Measurements from ENCODE around the gene EPPIN. TPM values are rescaled to one million over a fixed set of nuclear protein-coding genes. Genes with fewer than 3 reads are reported as not detected.

EPPIN gene
- total RNA-seq, 1 experiment from 2014 or later = 0.26 TPM

DNA sequence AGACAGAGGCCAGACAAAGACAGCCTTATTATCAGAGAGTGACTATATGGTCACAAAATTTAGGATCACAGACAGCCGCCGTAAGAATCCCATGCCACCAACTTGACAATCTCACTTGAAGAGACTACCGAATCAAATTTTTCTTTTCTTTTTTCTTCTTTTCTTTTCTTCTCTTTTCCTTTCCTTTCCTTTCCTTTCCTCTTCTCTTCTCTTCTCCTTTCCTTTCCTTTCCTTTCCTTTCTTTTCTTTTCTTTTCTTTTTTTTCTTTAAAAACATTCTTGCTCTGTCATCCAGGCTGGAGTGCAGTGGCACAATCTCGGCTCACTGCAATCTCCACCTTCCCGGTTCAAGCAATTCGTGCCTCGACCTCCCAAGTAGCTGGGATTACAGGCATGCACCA lies 1.2 kb upstream of the EPPIN start:
- H3K4me1 Mint-ChIP-seq = peaks cover 13% of the 10 kb centered on the region
- CTCF ChIA-PET = interaction anchor here (1.0 to 2.7 kb wide), 2 partner anchors 81 to 223 kb away, joined by 4 to 22 read pairs; partner anchors contain the start of gene WFDC10A
- TF ChIP-seq PRRX2 (CRISPR knock-in tag; IDR thresholded peaks at IDR 0.05) = no peak
- no peak for TF ChIP-seq ZNF232 (CRISPR knock-in tag; IDR thresholded peaks at IDR 0.05)
- TF ChIP-seq IRF2 (CRISPR knock-in tag; IDR thresholded peaks at IDR 0.05; ENCODE audit: borderline replicate concordance, low read depth) = no peak
- TF ChIP-seq TEAD4 (CRISPR knock-in tag; IDR thresholded peaks at IDR 0.05) = no peak
- TF ChIP-seq, protein P1, sequence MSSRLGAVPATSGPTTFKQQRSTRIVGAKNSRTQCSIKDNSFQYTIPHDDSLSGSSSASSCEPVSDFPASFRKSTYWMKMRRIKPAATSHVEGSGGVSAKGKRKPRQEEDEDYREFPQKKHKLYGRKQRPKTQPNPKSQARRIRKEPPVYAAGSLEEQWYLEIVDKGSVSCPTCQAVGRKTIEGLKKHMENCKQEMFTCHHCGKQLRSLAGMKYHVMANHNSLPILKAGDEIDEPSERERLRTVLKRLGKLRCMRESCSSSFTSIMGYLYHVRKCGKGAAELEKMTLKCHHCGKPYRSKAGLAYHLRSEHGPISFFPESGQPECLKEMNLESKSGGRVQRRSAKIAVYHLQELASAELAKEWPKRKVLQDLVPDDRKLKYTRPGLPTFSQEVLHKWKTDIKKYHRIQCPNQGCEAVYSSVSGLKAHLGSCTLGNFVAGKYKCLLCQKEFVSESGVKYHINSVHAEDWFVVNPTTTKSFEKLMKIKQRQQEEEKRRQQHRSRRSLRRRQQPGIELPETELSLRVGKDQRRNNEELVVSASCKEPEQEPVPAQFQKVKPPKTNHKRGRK (CRISPR knock-in tag; IDR thresholded peaks at IDR 0.05; ENCODE audit: borderline replicate concordance) = no peak; the same call in 1 of the 2 replicates
- TF ChIP-seq, protein P2, sequence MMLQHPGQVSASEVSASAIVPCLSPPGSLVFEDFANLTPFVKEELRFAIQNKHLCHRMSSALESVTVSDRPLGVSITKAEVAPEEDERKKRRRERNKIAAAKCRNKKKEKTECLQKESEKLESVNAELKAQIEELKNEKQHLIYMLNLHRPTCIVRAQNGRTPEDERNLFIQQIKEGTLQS (CRISPR knock-in tag; conservative IDR thresholded peaks at IDR 0.05) = no peak
- TF ChIP-seq TCF7 (CRISPR knock-in tag; IDR thresholded peaks at IDR 0.05; ENCODE audit: low read depth) = no peak
- TF ChIP-seq, protein P3, sequence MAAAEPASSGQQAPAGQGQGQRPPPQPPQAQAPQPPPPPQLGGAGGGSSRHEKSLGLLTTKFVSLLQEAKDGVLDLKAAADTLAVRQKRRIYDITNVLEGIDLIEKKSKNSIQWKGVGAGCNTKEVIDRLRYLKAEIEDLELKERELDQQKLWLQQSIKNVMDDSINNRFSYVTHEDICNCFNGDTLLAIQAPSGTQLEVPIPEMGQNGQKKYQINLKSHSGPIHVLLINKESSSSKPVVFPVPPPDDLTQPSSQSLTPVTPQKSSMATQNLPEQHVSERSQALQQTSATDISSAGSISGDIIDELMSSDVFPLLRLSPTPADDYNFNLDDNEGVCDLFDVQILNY (CRISPR knock-in tag; IDR thresholded peaks at IDR 0.05) = no peak
- TF ChIP-seq, protein P4, sequence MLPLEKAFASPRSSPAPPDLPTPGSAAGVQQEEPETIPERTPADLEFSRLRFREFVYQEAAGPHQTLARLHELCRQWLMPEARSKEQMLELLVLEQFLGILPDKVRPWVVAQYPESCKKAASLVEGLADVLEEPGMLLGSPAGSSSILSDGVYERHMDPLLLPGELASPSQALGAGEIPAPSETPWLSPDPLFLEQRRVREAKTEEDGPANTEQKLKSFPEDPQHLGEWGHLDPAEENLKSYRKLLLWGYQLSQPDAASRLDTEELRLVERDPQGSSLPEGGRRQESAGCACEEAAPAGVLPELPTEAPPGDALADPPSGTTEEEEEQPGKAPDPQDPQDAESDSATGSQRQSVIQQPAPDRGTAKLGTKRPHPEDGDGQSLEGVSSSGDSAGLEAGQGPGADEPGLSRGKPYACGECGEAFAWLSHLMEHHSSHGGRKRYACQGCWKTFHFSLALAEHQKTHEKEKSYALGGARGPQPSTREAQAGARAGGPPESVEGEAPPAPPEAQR (CRISPR knock-in tag; IDR thresholded peaks at IDR 0.05) = no peak
- no peak for TF ChIP-seq MYBL2 (CRISPR knock-in tag; IDR thresholded peaks at IDR 0.05)
- no peak for TF ChIP-seq NR1H2 (CRISPR knock-in tag; IDR thresholded peaks at IDR 0.05)
- TF ChIP-seq CREM (CRISPR knock-in tag; IDR thresholded peaks at IDR 0.05) = no peak
- TF ChIP-seq NFATC4 (CRISPR knock-in tag; IDR thresholded peaks at IDR 0.05) = no peak
- TF ChIP-seq, protein P5, sequence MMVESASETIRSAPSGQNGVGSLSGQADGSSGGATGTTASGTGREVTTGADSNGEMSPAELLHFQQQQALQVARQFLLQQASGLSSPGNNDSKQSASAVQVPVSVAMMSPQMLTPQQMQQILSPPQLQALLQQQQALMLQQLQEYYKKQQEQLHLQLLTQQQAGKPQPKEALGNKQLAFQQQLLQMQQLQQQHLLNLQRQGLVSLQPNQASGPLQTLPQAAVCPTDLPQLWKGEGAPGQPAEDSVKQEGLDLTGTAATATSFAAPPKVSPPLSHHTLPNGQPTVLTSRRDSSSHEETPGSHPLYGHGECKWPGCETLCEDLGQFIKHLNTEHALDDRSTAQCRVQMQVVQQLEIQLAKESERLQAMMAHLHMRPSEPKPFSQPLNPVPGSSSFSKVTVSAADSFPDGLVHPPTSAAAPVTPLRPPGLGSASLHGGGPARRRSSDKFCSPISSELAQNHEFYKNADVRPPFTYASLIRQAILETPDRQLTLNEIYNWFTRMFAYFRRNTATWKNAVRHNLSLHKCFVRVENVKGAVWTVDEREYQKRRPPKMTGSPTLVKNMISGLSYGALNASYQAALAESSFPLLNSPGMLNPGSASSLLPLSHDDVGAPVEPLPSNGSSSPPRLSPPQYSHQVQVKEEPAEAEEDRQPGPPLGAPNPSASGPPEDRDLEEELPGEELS (CRISPR knock-in tag; IDR thresholded peaks at IDR 0.05) = no peak
- TF ChIP-seq, protein P6, sequence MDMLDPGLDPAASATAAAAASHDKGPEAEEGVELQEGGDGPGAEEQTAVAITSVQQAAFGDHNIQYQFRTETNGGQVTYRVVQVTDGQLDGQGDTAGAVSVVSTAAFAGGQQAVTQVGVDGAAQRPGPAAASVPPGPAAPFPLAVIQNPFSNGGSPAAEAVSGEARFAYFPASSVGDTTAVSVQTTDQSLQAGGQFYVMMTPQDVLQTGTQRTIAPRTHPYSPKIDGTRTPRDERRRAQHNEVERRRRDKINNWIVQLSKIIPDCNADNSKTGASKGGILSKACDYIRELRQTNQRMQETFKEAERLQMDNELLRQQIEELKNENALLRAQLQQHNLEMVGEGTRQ (CRISPR knock-in tag; IDR thresholded peaks at IDR 0.05) = no peak
- TF ChIP-seq TEAD1 (CRISPR knock-in tag; IDR thresholded peaks at IDR 0.05) = no peak
- TF ChIP-seq ATF1 (CRISPR knock-in tag; IDR thresholded peaks at IDR 0.05) = no peak
- no peak for TF ChIP-seq RORB (CRISPR knock-in tag; IDR thresholded peaks at IDR 0.05)
- TF ChIP-seq SP1 (CRISPR knock-in tag; conservative IDR thresholded peaks at IDR 0.05) = no peak
- TF ChIP-seq GTF2I (CRISPR knock-in tag; conservative IDR thresholded peaks at IDR 0.05) = no peak
- H3K27me3 Mint-ChIP-seq (ENCODE audit: low read depth) = no peaks in the 10 kb centered on the region; the same call in 1 of the 2 replicates
- POLR2A ChIA-PET = no interaction called here
- no peak for DNase-seq (ENCODE audit: low spot score)
- 0 out of 2 replicates have a peak, but pooled peaks cover 9% of the 10 kb centered on the region for H3K36me3 Mint-ChIP-seq
- H3K9me3 Mint-ChIP-seq = peaks cover 16% of the 10 kb centered on the region
- no peak overlapping the region for H3K4me3 Mint-ChIP-seq
- H3K27ac Mint-ChIP-seq = no peak overlapping the region
- ATAC-seq = no peak
